NCI-H524 treated with DMSO at 0.1 percent for 48 hours (cell line): ENCODE data around the gene BCAP29.

Experiments
- DNase-seq: peaks from one replicate; lab custom pipeline; 2025; lab: John Stamatoyannopoulos, UW

Gene BCAP29

GRCh38 chr7:107582875-107583274, 2.8 kb downstream of the BCAP29 start:
- no peak for DNase-seq

- DNase-seq: no peak
These were observed 4.7 kb downstream of the BCAP29 start for GRCh38 chr7:107584716-107585115.

GRCh38 chr7:107588529-107589130, 8.6 kb downstream of the BCAP29 start:
- DNase-seq: no peak

- no peak for DNase-seq
These were observed 11.4 kb downstream of the BCAP29 start for GRCh38 chr7:107591421-107591820.

GRCh38 chr7:107592361-107593024, 12.4 kb downstream of the BCAP29 start:
- DNase-seq: no peak

GRCh38 chr7:107593025-107593410, 13.0 kb downstream of the BCAP29 start:
- DNase-seq: no peak

GRCh38 chr7:107594961-107595737, 15.1 kb downstream of the BCAP29 start:
- DNase-seq: no peak

- DNase-seq: no peak
These were observed 17.0 kb downstream of the BCAP29 start for GRCh38 chr7:107596881-107597581.

GRCh38 chr7:107597582-107597916, 17.5 kb downstream of the BCAP29 start:
- DNase-seq: no peak

- no peak for DNase-seq
These were observed 17.9 kb downstream of the BCAP29 start for GRCh38 chr7:107597953-107598352.

GRCh38 chr7:107599262-107599661, 19.2 kb downstream of the BCAP29 start:
- DNase-seq: no peak

GRCh38 chr7:107600816-107601215, 20.8 kb downstream of the BCAP29 start:
- DNase-seq: no peak

GRCh38 chr7:107605218-107605815, 25.3 kb downstream of the BCAP29 start:
- DNase-seq: no peak

- no peak for DNase-seq
These were observed 26.3 kb downstream of the BCAP29 start for GRCh38 chr7:107606303-107606702.

- DNase-seq: no peak
These were observed 29.8 kb downstream of the BCAP29 start for GRCh38 chr7:107609811-107610261.

GRCh38 chr7:107610323-107610722, 30.3 kb downstream of the BCAP29 start:
- DNase-seq: no peak

GRCh38 chr7:107613439-107613838, 33.4 kb downstream of the BCAP29 start:
- DNase-seq: no peak

GRCh38 chr7:107613948-107614347, 33.9 kb downstream of the BCAP29 start:
- DNase-seq: no peak

- no peak for DNase-seq
These were observed 34.4 kb downstream of the BCAP29 start for GRCh38 chr7:107614425-107614824.

- no peak for DNase-seq
These were observed 36.0 kb downstream of the BCAP29 start for GRCh38 chr7:107615910-107616680.

GRCh38 chr7:107622429-107622828, 42.4 kb downstream of the BCAP29 start:
- DNase-seq: no peak
